HepG2 (cell line): ENCODE results near the gene BHLHE23. TPM values are rescaled to one million over a fixed set of nuclear protein-coding genes. Genes with fewer than 3 reads are reported as not detected.
A peak's percentile ranks its signal among the peaks of the same experiment; 100 is the strongest.

Experiments
- CC2D1A ChIP-seq: sonication (generic); formaldehyde crosslinking; IDR thresholded peaks from 2 replicates; pipeline ENCODE4 v1.8.1; 2023; ENCODE audit warnings: mild to moderate bottlenecking, missing genetic modification reagents
- CHD4 ChIP-seq: fragments of 200-600 bp; sonication (generic); IDR thresholded peaks from 2 replicates; pipeline ENCODE4 v1.7.0; 2017; ENCODE audit warnings: mild to moderate bottlenecking, low read length, borderline replicate concordance
- GATA4 ChIP-seq: sonication (generic); IDR thresholded peaks from 2 replicates; pipeline ENCODE4 v1.6.1; 2016; ENCODE audit warnings: antibody characterized with exemption, low read depth, borderline replicate concordance
- HMG20A ChIP-seq: IDR thresholded peaks from 2 replicates; pipeline ENCODE4 v1.6.1; 2016; ENCODE audit warnings: borderline replicate concordance
- IKZF4 ChIP-seq: sonication (generic); formaldehyde crosslinking; IDR thresholded peaks from 2 replicates; pipeline ENCODE4 v1.5.1; 2020; ENCODE audit warnings: borderline replicate concordance, mild to moderate bottlenecking, low read depth, missing genetic modification reagents; ENCODE audit errors: not compliant biosample characterization
- MEIS1 ChIP-seq: sonication (generic); formaldehyde crosslinking; IDR thresholded peaks from 2 replicates; pipeline ENCODE4 v1.9.0; 2021; ENCODE audit warnings: mild to moderate bottlenecking, missing genetic modification reagents, moderate library complexity, borderline replicate concordance
- SIN3A ChIP-seq: IDR thresholded peaks from 2 replicates; pipeline ENCODE4 v1.6.1; 2011; ENCODE audit warnings: low read depth, mild to moderate bottlenecking, control low read depth, low read length, borderline replicate concordance
- ZBTB38 ChIP-seq: sonication (generic); formaldehyde crosslinking; IDR thresholded peaks from 2 replicates; pipeline ENCODE4 v1.5.1; 2020; ENCODE audit warnings: mild to moderate bottlenecking, missing genetic modification reagents
- ZMAT3 ChIP-seq: sonication (generic); formaldehyde crosslinking; conservative IDR thresholded peaks from 2 replicates; pipeline ENCODE4 v1.7.0; 2021; ENCODE audit warnings: missing genetic modification reagents
- ZNF230 ChIP-seq: sonication (generic); formaldehyde crosslinking; IDR thresholded peaks from 2 replicates; pipeline ENCODE4 v1.4.0; 2020; ENCODE audit warnings: mild to moderate bottlenecking, missing genetic modification reagents
- ZNF296 ChIP-seq: sonication (generic); formaldehyde crosslinking; conservative IDR thresholded peaks from 2 replicates; pipeline ENCODE4 v1.5.0; 2020; ENCODE audit warnings: mild to moderate bottlenecking, missing genetic modification reagents
- ZNF660 ChIP-seq: sonication (generic); formaldehyde crosslinking; IDR thresholded peaks from 2 replicates; pipeline ENCODE4 v1.5.1; 2020; ENCODE audit warnings: mild to moderate bottlenecking, low read depth, missing genetic modification reagents, borderline replicate concordance
- ZNF747 ChIP-seq: sonication (generic); formaldehyde crosslinking; IDR thresholded peaks from 2 replicates; pipeline ENCODE4 v1.8.1; 2023; ENCODE audit warnings: missing genetic modification reagents, mild to moderate bottlenecking, borderline replicate concordance
- ZNF749 ChIP-seq: sonication (generic); formaldehyde crosslinking; IDR thresholded peaks from 2 replicates; pipeline ENCODE4 v1.8.0; 2022; ENCODE audit warnings: mild to moderate bottlenecking, missing genetic modification reagents, moderate library complexity, borderline replicate concordance
- ZNF75D ChIP-seq: sonication (generic); formaldehyde crosslinking; IDR thresholded peaks from 2 replicates; pipeline ENCODE4 v1.8.1; 2023; ENCODE audit warnings: missing genetic modification reagents, mild to moderate bottlenecking, borderline replicate concordance
- ZNF766 ChIP-seq: sonication (generic); formaldehyde crosslinking; IDR thresholded peaks from 2 replicates; pipeline ENCODE4 v1.5.0; 2020; ENCODE audit warnings: missing genetic modification reagents, borderline replicate concordance
- polyA plus RNA-seq, 8 experiments: library from polyadenylated mRNA; depleted of rRNA in 3 of 8; stranded (reverse) in 7 of 8; unstranded in 1 of 8; fragments of >200 nt; fragmentation: Illumina TruSeq in 4 of 8; extraction: Trizol in 4 of 8; gene quantifications; 2 replicates each; pipeline versions ENCODE4 v1.2.1 to v1.2.3, GENCODE V29; 2011 to 2016; ENCODE audit warnings: low read depth in 4 of 8, missing spikeins in 1 of 8, mixed read lengths in 1 of 8; ENCODE audit not compliant: insufficient read depth in 1 of 8
- total RNA-seq, 5 experiments: library from RNA; depleted of rRNA; stranded (reverse); fragments of >200 nt; fragmentation: Illumina TruSeq; extraction: Trizol; gene quantifications; 2 replicates each; pipeline ENCODE4 v1.2.3, GENCODE V29; 2016; ENCODE audit warnings: low read depth in 1 of 5
- TF ChIP-seq, protein P1 (sequence below): sonication (generic); formaldehyde crosslinking; IDR thresholded peaks from 2 replicates; pipeline ENCODE4 v1.4.0; 2020; ENCODE audit warnings: low read depth, mild to moderate bottlenecking, missing genetic modification reagents
- TF ChIP-seq, protein P2 (sequence below): IDR thresholded peaks from 2 replicates; pipeline ENCODE4 v1.6.1; 2012; ENCODE audit warnings: inconsistent platforms
- TF ChIP-seq, protein P3 (sequence below): sonication (generic); formaldehyde crosslinking; IDR thresholded peaks from 2 replicates; pipeline ENCODE4 v1.4.0; 2020; ENCODE audit warnings: mild to moderate bottlenecking, missing genetic modification reagents

BHLHE23 gene
- total and polyA plus RNA-seq, 2 of the 13 experiments (the other 11 are each of a cell fraction or from before 2014, with no cell fraction given) = not detected

DNA sequence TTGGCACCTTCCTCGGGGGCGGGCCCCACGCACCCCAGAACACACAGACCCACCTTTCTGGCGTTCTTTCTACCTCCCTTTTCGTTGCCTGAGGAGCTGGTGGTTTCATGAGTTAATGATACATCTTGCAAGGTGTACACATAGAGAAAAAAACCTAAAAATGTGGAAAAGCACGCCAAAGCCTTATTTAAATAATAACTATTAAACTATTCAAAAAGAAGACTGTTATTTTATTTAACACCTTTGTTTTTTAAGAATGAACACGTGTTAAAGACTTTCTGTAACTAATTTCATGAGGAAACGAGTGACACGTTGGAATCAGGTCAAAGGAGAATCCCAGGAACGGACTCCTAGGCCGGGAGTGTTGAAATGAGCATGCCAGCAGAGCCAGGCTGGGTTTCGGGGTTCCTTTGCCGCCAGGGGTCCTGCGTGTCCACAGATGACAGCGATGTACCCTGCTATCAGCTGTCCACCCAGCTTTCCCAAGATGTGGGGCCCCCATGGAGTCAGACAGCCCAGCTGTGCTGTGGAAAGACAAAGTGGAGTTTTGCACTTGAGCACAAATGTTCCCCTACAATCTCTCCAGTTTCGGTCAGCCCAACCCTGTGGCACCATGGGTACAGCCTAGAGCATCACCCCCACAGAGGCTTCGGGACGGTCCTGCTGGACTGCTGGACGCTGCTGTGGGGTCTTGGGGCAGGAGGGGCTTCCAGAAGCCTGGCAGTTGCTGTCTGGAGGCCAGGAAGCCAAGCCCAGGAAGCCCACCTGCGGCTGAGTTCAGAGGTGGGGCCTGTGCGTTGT lies 38.2 kb downstream of the BHLHE23 start (continued):
- TF ChIP-seq ZNF296 (peak; percentile 72; the same call in 1 of the 2 replicates), ZNF75D (CRISPR knock-in tag) (no peak), CHD4 (no peak), ZNF747 (CRISPR knock-in tag) (peak; percentile 90), HMG20A (no peak), ZNF766 (CRISPR knock-in tag) (0 out of 2 replicates have a peak, but pooled peaks have one; percentile 8), ZMAT3 (CRISPR knock-in tag) (peak; percentile 39; the same call in 1 of the 2 replicates), ZNF660 (CRISPR knock-in tag) (no peak), ZBTB38 (CRISPR knock-in tag) (0 out of 2 replicates have a peak, but pooled peaks have one; percentile 13), IKZF4 (CRISPR knock-in tag) (peak; percentile 59), MEIS1 (CRISPR knock-in tag) (0 out of 2 replicates have a peak, but pooled peaks have one; percentile 17), ZNF230 (CRISPR knock-in tag) (peak; percentile 84), CC2D1A (CRISPR knock-in tag) (no peak), ZNF749 (CRISPR knock-in tag) (peak; percentile 3; the same call in 1 of the 2 replicates), GATA4 (peak; percentile 24; the same call in 1 of the 2 replicates), SIN3A (peak; percentile 76; the same call in 1 of the 2 replicates)
- TF ChIP-seq, protein P1, sequence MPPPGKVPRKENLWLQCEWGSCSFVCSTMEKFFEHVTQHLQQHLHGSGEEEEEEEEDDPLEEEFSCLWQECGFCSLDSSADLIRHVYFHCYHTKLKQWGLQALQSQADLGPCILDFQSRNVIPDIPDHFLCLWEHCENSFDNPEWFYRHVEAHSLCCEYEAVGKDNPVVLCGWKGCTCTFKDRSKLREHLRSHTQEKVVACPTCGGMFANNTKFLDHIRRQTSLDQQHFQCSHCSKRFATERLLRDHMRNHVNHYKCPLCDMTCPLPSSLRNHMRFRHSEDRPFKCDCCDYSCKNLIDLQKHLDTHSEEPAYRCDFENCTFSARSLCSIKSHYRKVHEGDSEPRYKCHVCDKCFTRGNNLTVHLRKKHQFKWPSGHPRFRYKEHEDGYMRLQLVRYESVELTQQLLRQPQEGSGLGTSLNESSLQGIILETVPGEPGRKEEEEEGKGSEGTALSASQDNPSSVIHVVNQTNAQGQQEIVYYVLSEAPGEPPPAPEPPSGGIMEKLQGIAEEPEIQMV (CRISPR knock-in tag) = peak; percentile 83; the same call in 1 of the 2 replicates
- TF ChIP-seq, protein P2, sequence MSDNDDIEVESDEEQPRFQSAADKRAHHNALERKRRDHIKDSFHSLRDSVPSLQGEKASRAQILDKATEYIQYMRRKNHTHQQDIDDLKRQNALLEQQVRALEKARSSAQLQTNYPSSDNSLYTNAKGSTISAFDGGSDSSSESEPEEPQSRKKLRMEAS = 0 out of 2 replicates have a peak, but pooled peaks have one; percentile 15
- TF ChIP-seq, protein P3, sequence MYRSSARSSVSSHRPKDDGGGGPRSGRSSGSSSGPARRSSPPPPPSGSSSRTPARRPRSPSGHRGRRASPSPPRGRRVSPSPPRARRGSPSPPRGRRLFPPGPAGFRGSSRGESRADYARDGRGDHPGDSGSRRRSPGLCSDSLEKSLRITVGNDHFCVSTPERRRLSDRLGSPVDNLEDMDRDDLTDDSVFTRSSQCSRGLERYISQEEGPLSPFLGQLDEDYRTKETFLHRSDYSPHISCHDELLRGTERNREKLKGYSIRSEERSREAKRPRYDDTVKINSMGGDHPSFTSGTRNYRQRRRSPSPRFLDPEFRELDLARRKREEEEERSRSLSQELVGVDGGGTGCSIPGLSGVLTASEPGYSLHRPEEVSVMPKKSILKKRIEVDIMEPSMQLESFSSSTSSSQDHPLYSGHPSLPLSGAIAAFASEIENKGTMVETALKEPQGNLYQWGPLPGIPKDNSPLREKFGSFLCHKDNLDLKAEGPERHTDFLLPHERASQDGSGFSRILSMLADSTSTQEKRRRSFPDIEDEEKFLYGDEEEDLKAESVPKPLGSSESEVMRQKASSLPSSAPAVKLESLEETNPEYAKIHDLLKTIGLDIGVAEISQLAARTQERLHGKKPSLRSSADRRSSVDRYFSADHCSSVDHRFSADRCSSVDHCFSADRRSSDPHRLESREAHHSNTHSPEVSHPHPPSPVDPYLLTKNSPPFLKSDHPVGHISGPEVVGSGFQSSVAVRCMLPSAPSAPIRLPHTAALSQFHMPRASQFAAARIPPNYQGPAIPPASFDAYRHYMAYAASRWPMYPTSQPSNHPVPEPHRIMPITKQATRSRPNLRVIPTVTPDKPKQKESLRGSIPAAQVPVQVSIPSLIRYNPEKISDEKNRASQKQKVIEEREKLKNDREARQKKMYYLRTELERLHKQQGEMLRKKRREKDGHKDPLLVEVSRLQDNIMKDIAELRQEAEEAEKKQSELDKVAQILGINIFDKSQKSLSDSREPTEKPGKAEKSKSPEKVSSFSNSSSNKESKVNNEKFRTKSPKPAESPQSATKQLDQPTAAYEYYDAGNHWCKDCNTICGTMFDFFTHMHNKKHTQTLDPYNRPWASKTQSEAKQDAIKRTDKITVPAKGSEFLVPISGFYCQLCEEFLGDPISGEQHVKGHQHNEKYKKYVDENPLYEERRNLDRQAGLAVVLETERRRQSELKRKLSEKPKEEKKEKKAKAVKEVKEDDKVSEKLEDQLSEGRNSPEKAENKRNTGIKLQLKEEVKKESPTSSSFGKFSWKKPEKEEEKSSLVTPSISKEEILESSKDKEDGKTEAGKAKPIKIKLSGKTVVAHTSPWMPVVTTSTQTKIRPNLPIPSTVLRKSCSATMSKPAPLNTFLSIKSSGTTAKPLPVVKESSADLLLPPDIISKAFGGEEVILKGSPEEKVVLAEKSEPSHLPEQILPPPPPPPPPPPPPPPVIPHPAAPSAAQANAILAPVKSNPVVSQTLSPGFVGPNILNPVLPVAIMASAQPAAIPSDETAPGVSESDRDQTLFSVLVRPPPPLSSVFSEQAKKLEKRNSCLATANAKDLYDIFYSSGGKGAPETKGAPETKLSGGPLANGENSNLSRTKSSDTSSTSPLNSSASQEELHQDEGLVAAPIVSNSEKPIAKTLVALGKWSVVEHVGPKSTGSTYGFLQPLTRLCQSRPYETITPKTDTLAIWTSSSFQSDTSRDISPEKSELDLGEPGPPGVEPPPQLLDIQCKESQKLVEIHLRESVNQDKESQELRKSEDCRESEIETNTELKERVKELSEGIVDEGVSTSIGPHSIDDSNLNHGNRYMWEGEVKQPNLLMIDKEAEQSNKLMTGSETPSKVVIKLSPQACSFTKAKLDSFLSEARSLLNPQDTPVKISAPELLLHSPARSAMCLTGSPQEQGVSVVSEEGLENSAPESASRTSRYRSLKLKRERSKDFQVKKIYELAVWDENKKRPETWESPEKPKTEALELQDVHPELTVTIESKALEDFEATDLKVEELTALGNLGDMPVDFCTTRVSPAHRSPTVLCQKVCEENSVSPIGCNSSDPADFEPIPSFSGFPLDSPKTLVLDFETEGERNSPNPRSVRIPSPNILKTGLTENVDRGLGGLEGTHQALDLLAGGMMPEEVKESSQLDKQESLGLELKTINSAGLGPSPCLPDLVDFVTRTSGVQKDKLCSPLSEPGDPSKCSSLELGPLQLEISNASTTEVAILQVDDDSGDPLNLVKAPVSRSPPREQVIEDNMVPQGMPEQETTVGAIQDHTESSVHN (CRISPR knock-in tag) = peak; percentile 85; the same call in 1 of the 2 replicates
